ENCODE measurements around the gene SUCLG2. TPM values are rescaled to one million over a fixed set of nuclear protein-coding genes. Genes with fewer than 3 reads are reported as not detected.

The SUCLG2 gene
- total RNA-seq, 4 donors from 2014 or later, result 55.2 to 69.3 (median 63.4) TPM

DNA sequence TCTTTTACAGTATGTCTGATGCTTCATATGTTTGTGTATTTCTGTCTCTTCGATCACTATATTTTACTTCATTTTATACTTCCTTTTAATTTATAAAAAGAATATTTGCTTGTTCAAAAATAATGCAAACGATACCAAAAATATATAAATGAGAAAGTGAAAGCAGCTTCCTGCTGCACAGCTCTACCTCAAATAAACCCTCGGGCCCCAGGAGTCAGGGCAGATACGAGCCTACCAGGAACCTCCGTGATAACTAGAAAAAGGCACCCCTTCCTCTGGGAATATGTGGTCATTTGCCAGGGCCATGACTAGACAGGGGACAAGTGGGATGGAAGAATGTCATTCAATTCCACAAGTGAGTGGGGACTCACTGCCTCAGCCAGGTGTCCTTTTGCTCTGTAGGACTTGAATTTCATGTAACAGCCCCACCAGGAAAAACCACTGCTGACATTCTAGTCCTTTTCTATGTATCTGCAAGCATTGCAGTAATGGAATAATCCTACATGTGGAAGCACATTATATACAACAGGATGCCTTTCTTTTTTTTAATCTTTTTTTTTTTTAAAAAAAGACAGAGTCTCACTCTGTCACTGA, 133.3 kb downstream of the SUCLG2 start:
- Histone ChIP-seq H3K27me3 (no peaks in the 10 kb centered on the region), H3K36me3 (peaks cover 0 to 31% (median 13%) of the 10 kb centered on the region in 4 donors), H3K27ac (replicated peaks in 1 of 4) (no peak overlapping the region), H3K4me1 (no peaks in the 10 kb centered on the region), H3K4me3 (no peak overlapping the region), H3K9me3 (no peaks in the 10 kb centered on the region)
- TF ChIP-seq, protein P1, sequence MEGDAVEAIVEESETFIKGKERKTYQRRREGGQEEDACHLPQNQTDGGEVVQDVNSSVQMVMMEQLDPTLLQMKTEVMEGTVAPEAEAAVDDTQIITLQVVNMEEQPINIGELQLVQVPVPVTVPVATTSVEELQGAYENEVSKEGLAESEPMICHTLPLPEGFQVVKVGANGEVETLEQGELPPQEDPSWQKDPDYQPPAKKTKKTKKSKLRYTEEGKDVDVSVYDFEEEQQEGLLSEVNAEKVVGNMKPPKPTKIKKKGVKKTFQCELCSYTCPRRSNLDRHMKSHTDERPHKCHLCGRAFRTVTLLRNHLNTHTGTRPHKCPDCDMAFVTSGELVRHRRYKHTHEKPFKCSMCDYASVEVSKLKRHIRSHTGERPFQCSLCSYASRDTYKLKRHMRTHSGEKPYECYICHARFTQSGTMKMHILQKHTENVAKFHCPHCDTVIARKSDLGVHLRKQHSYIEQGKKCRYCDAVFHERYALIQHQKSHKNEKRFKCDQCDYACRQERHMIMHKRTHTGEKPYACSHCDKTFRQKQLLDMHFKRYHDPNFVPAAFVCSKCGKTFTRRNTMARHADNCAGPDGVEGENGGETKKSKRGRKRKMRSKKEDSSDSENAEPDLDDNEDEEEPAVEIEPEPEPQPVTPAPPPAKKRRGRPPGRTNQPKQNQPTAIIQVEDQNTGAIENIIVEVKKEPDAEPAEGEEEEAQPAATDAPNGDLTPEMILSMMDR (IDR thresholded peaks at IDR 0.05), result no peak
- no peak for TF ChIP-seq POLR2A (IDR thresholded peaks at IDR 0.05; ENCODE audit: low read depth)
- no peak for TF ChIP-seq EP300 (IDR thresholded peaks at IDR 0.05)
- TF ChIP-seq POLR2AphosphoS5 (IDR thresholded peaks at IDR 0.05), result no peak
- DNase-seq (ENCODE audit: extremely low spot score), result no peak
- intact Hi-C loops (cut with DNase I), result no loop called here
- 88% methylated on average over 5 of the region's 5 CpGs for WGBS

DNA sequence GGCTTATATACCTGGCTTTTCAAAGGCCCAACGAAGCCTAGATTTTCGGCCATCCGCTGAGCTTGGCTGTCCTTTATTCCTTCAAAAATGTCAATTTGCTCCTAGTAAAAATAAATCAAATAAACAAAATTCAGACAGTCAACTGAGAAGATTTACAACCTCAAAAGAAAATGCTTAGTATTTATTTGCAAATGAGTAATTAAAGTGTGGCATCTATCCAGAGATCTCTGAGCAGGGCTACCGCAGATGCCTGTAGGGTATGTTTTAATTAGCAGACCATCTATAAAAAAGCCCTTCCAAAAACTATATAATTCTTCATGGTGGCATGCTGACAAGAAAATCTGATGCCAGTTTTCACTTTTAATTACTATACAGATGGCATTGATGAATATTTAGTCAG, 136.2 kb downstream of the SUCLG2 start:
- intact Hi-C loops (cut with DNase I), result no loop called here
- Histone ChIP-seq H3K4me3 (no peak overlapping the region), H3K27ac (replicated peaks in 1 of 4) (no peak overlapping the region), H3K4me1 (no peaks in the 10 kb centered on the region), H3K9me3 (no peaks in the 10 kb centered on the region), H3K27me3 (no peaks in the 10 kb centered on the region), H3K36me3 (peaks cover 0 to 45% (median 12%) of the 10 kb centered on the region in 4 donors)
- TF ChIP-seq POLR2AphosphoS5 (IDR thresholded peaks at IDR 0.05) (no peak), EP300 (IDR thresholded peaks at IDR 0.05) (no peak), POLR2A (IDR thresholded peaks at IDR 0.05; ENCODE audit: low read depth) (no peak)
- TF ChIP-seq, protein P1 (IDR thresholded peaks at IDR 0.05), result no peak
- WGBS, result 96% methylated on average over 4 of the region's 4 CpGs
- no peak for DNase-seq (ENCODE audit: extremely low spot score)

DNA sequence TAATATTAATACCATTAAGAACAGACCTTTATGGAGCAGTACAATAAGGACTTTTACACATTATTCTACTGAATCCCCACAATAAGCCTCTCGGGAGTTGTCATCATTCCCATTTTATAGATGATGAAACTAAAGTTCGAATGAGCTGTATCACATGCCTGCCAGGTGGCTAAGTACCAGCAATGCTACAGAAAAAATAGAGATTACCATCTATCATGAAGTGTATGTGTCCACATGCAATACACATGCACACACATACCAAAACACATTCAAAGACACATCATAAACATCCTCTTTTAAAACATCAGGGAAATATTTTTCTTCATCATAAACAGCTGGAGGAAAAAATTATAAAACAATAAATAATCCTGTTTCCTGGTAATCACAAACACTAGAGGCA, 136.6 kb downstream of the SUCLG2 start:
- Histone ChIP-seq H3K27ac (replicated peaks in 1 of 4) (no peak overlapping the region), H3K9me3 (no peaks in the 10 kb centered on the region), H3K36me3 (peaks cover 0 to 45% (median 12%) of the 10 kb centered on the region in 4 donors), H3K27me3 (no peaks in the 10 kb centered on the region), H3K4me1 (no peaks in the 10 kb centered on the region), H3K4me3 (no peak overlapping the region)
- no peak for TF ChIP-seq POLR2AphosphoS5 (IDR thresholded peaks at IDR 0.05)
- TF ChIP-seq, protein P1 (IDR thresholded peaks at IDR 0.05), result no peak
- TF ChIP-seq EP300 (IDR thresholded peaks at IDR 0.05), result no peak
- no peak for TF ChIP-seq POLR2A (IDR thresholded peaks at IDR 0.05; ENCODE audit: low read depth)
- no peak for DNase-seq (ENCODE audit: extremely low spot score)
- WGBS, result 79% methylated on average over 2 of the region's 2 CpGs
- intact Hi-C loops (cut with DNase I), result no loop called here

DNA sequence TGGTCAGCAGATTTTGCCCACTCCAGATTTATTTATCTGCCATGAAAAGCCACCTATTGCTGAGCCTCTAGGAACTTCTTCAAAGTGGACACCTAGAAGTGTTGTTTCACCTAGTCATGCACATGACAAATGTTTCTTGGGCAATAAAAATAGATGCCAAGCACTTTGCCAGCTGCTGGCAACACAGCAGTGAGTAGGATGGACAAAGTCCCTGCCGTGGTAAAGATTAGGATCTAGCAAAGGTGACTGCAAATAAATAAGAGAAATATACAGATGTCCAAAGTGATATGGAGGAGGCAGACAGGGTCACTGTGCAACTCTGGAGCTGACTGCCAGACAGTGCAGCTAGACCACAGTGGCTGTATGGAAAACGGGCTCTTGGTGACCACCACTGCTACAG, 137.9 kb downstream of the SUCLG2 start:
- peaks cover 0 to 45% (median 12%) of the 10 kb centered on the region in 4 donors for H3K36me3 ChIP-seq
- DNase-seq (ENCODE audit: extremely low spot score), result no peak

More for the DNA sequence above, 137.9 kb downstream of the SUCLG2 start:
- intact Hi-C loops (cut with DNase I), result no loop called here
- no peaks in the 10 kb centered on the region for H3K9me3 ChIP-seq
- H3K4me3 ChIP-seq, result no peak overlapping the region
- H3K27ac ChIP-seq (replicated peaks in 1 of 4), result no peak overlapping the region
- TF ChIP-seq, protein P1 (IDR thresholded peaks at IDR 0.05), result no peak
- no peak for TF ChIP-seq POLR2A (IDR thresholded peaks at IDR 0.05; ENCODE audit: low read depth)
- no peak for TF ChIP-seq POLR2AphosphoS5 (IDR thresholded peaks at IDR 0.05)
- TF ChIP-seq EP300 (IDR thresholded peaks at IDR 0.05), result no peak
- H3K27me3 ChIP-seq, result no peaks in the 10 kb centered on the region
- no peaks in the 10 kb centered on the region for H3K4me1 ChIP-seq
- WGBS, result 73% methylated on average over 2 of the region's 2 CpGs
